HUES48 (cell line): ENCODE data around the gene IST1.

ENCODE experiments used
- H3K27ac ChIP-seq: one replicate; pipeline ENCODE4 v1.7.0; 2013; ENCODE audit warnings: low read depth, low read length, inconsistent platforms
- H3K27me3 ChIP-seq: 2 replicates; pipeline ENCODE4 v1.6.1; 2013; ENCODE audit warnings: mild to moderate bottlenecking, low read length; ENCODE audit not compliant: control insufficient read depth, insufficient read depth
- H3K36me3 ChIP-seq: 2 replicates; pipeline ENCODE4 v1.6.1; 2013; ENCODE audit warnings: low read length; ENCODE audit not compliant: control insufficient read depth, insufficient read depth
- H3K4me1 ChIP-seq: 2 replicates; pipeline ENCODE4 v1.6.1; 2013; ENCODE audit warnings: mild to moderate bottlenecking, low read length; ENCODE audit not compliant: control insufficient read depth, insufficient read depth
- H3K4me3 ChIP-seq: 2 replicates; pipeline ENCODE4 v1.5.1; 2013; ENCODE audit warnings: mild to moderate bottlenecking, low read depth, low read length
- H3K9ac ChIP-seq: 2 replicates; pipeline ENCODE4 v1.6.1; 2013; ENCODE audit warnings: mild to moderate bottlenecking, low read depth, low read length, moderate library complexity
- H3K9me3 ChIP-seq: 2 replicates; pipeline ENCODE4 v1.6.1; 2013; ENCODE audit warnings: low read length; ENCODE audit not compliant: control insufficient read depth, insufficient read depth

The IST1 gene

GRCh38 chr16:71882505-71883167, 12.7 kb upstream of the IST1 start:
- Histone ChIP-seq H3K9me3 (no peaks in the 10 kb centered on the region), H3K27me3 (no peaks in the 10 kb centered on the region), H3K27ac (no peak overlapping the region), H3K4me1 (peaks cover 14% of the 10 kb centered on the region), H3K36me3 (peaks cover 34% of the 10 kb centered on the region), H3K4me3 (peak overlapping the region; percentile 75), H3K9ac (no peak overlapping the region)

- peaks cover 30% of the 10 kb centered on the region for H3K36me3 ChIP-seq
- peak overlapping the region; percentile 75 for H3K4me3 ChIP-seq
- peaks cover 14% of the 10 kb centered on the region for H3K4me1 ChIP-seq
- 0 out of 2 replicates have a peak overlapping the region, but pooled peaks have one; percentile 84 for H3K9ac ChIP-seq
- no peaks in the 10 kb centered on the region for H3K27me3 ChIP-seq
- peak overlapping the region; percentile 91 for H3K27ac ChIP-seq
- H3K9me3 ChIP-seq = no peaks in the 10 kb centered on the region
These were observed 12.0 kb upstream of the IST1 start for GRCh38 chr16:71883168-71883848.

DNA sequence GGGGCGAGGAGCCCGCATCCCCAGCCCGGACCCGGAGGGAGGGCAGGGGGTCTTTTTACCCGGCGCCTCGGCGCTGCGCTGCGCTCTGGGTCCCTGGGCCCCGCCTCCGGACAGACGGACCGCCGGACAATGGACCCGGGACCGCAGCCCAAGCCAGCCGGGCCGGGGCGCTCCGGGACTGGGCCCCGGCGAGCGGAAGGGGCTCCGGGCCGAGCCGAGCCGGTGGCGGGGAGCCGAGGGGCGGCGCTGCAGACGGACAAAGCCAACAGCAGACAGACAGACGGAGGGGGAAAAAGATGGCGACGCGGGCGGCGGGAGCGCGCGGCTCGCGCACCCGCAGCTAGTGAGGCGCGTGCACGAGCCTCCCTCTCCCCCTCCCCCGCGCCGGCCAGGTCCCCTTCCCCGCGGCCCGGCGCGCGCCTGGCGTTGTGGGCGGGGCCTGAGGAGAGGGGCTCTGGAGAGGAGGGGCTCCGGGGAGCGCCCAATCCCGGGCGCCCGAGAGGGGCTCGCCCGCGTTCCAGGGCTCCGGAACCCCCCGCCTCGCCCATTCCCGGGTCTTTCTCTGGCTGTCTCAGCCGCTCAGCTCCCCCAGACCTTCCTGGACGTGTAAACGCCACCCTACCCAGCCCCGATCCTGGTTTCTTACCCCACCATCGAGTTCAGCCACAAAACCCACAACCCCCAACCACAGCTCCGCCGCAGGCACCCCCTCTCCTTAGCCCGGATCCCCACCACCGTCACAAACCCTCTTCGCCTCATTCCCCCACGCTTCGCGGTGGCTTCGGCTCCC, 11.3 kb upstream of the IST1 start, which contains the start of gene ZNF821:
Gene ZNF821 (minus strand): TSS at position 334 of the 790 bp plus-strand sequence. CDS start 4,236 bp downstream, outside the sequence.
- peak within 1 kb of the TSS; percentile 91 for H3K27ac ChIP-seq
- no peaks in the 10 kb centered on the region for H3K9me3 ChIP-seq
- peak within 1 kb of the TSS; percentile 75 for H3K4me3 ChIP-seq
- no peaks in the 10 kb centered on the region for H3K27me3 ChIP-seq
- peaks cover 14% of the 10 kb centered on the region for H3K4me1 ChIP-seq
- peaks cover 23% of the 10 kb centered on the region for H3K36me3 ChIP-seq
- peak within 1 kb of the TSS; percentile 84 for H3K9ac ChIP-seq

GRCh38 chr16:71885261-71885650, 10.1 kb upstream of the IST1 start:
- H3K9ac ChIP-seq = no peak overlapping the region
- H3K27ac ChIP-seq = no peak overlapping the region
- no peaks in the 10 kb centered on the region for H3K27me3 ChIP-seq
- H3K36me3 ChIP-seq = peaks cover 11% of the 10 kb centered on the region
- no peaks in the 10 kb centered on the region for H3K9me3 ChIP-seq
- H3K4me3 ChIP-seq = no peak overlapping the region
- H3K4me1 ChIP-seq = peaks cover 14% of the 10 kb centered on the region

- Histone ChIP-seq H3K9me3 (no peaks in the 10 kb centered on the region), H3K27ac (no peak overlapping the region), H3K4me3 (no peak overlapping the region), H3K4me1 (no peaks in the 10 kb centered on the region), H3K36me3 (no peaks in the 10 kb centered on the region), H3K27me3 (no peaks in the 10 kb centered on the region), H3K9ac (no peak overlapping the region)
These were observed 6.2 kb upstream of the IST1 start for GRCh38 chr16:71889147-71889546.

DNA sequence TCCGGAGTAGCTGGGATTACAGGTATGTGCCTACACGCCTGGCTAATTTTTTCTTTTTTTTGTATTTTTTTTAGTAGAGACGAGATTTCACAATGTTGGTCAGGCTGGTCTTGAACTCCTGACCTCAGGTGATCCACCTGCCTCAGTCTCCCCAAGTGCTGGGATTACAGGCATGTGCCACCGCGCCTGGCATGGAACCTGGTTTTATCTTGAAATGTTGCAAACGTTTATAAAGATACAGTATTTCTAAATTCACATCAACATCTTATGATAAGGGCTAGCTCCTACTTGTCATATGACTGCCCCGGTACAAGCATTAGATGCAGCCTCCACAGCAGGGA, 1.5 kb upstream of the IST1 start:
- Histone ChIP-seq H3K36me3 (peaks cover 6% of the 10 kb centered on the region), H3K9me3 (no peaks in the 10 kb centered on the region), H3K27me3 (no peaks in the 10 kb centered on the region), H3K4me1 (no peaks in the 10 kb centered on the region), H3K4me3 (peak overlapping the region; percentile 96), H3K9ac (no peak overlapping the region), H3K27ac (no peak overlapping the region)

DNA sequence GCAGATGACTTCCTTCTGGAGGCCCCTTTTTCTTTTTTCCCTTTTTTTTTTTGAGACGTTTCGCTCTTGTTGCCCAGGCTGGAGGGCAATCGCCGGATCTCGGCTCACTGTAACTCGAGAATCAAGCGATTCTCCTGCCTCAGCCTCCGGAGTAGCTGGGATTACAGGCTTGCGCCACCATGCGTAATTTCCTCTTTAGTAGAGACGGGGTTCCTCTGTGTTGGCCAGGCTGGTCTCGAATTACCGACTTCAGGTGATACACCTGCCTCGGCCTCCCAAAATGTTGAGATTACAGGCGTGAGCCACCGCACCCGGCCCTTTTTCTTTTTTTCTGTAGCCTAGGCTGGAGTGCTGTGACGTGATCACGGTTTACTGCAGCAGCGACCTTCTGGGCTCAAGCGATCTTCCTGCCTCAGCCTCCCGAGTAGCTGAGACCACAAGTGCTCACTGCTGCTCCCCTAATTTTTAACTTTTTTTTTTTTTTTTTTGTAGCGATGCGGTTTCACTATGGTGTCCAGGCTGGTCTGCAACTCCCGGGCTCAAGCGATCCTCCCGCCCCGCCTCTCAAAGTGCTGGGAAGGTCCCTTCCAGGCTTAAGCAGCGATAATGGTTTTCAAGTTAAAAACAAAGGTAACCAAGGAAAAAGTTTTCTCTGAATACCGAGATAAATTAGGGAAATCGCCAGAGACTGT, 956 bp upstream of the IST1 start:
- H3K9ac ChIP-seq = peak overlapping the region; percentile 87
- no peaks in the 10 kb centered on the region for H3K4me1 ChIP-seq
- H3K27ac ChIP-seq = peak overlapping the region; percentile 95
- H3K4me3 ChIP-seq = peak overlapping the region; percentile 96
- H3K36me3 ChIP-seq = peaks cover 6% of the 10 kb centered on the region
- H3K9me3 ChIP-seq = no peaks in the 10 kb centered on the region
- no peaks in the 10 kb centered on the region for H3K27me3 ChIP-seq

DNA sequence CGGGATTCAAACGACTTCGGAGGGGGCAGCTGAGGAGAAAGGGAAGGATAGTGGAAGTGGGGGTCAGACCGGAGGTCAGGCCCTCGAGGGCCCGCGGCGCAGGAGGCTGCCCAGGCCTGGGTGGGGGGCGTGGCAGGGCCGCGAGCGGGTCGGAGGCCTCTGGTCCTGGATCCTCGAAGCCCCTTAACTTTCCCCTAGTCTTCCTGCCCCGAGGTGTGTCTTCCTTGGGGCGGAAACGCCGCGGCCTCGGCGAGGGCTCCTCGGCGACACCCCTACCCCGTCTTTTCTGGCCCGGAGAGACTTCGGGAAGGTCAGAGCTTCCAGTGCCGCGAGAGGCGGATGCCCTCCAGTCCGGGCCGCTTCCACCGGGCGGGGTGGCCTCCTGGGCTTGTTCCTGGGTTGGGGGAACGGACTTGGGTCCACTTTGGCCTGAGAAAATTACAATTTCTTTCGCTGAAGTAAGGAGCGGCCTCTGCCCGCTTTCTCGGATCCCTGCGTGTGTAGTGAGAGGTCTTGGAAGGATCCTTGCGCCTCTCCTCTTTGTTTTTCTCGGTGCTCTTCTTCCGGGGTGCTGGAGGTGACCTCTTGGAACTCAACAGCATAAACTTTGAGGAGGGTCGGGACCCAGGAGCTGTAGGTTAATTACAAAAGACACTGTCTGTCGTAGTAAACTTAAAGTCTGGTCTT, 491 bp downstream of the IST1 start:
- Histone ChIP-seq H3K36me3 (peaks cover 6% of the 10 kb centered on the region), H3K9me3 (no peaks in the 10 kb centered on the region), H3K9ac (peak overlapping the region; percentile 93), H3K27ac (peak overlapping the region; percentile 95), H3K4me3 (peak overlapping the region; percentile 96), H3K4me1 (0 out of 2 replicates have a peak, but pooled peaks cover 3% of the 10 kb centered on the region), H3K27me3 (no peaks in the 10 kb centered on the region)

DNA sequence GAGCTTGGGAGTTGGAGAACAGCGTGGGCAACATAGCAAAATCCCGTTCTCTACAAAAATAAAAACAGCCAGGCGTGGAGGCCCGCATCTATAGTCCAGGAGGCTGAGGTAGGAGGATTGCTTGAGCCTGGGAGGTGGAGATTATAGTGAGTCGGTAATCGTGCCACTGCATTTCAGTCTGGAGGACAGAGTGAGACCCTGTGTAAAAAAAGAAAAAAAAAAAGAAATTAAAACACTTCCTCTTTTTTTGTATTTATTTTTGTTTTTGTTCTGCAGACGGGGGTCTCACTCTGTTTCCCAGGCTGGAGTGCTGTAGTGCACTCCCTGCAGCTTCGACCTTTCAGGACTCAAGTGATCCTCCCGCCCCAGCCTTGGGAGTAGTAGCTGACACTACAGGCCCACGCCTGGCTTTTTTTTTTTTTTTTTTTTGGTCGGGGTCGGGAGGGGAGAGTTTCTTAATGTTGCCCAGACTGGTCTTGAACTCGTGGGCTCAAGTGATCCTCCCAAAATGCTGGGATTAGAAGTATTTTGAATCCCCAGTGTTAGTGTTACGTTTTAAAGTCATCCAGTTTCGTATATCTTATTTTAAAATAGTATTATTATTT, 1.5 kb downstream of the IST1 start:
- no peak overlapping the region for H3K27ac ChIP-seq
- H3K4me1 ChIP-seq = 0 out of 2 replicates have a peak, but pooled peaks cover 3% of the 10 kb centered on the region
- no peak overlapping the region for H3K9ac ChIP-seq

GRCh38 chr16:71899171-71899570, 3.8 kb downstream of the IST1 start:
- Histone ChIP-seq H3K4me1 (0 out of 2 replicates have a peak, but pooled peaks cover 3% of the 10 kb centered on the region), H3K27ac (no peak overlapping the region), H3K9ac (no peak overlapping the region), H3K4me3 (no peak overlapping the region), H3K27me3 (no peaks in the 10 kb centered on the region), H3K36me3 (peaks cover 6% of the 10 kb centered on the region), H3K9me3 (no peaks in the 10 kb centered on the region)

More for the DNA sequence above, 1.5 kb downstream of the IST1 start:
- Histone ChIP-seq H3K36me3 (peaks cover 6% of the 10 kb centered on the region), H3K27me3 (no peaks in the 10 kb centered on the region), H3K4me3 (peak overlapping the region; percentile 96), H3K9me3 (no peaks in the 10 kb centered on the region)
